HepG2 (cell line): Measurements from ENCODE around the gene TRIM31. TPM values are rescaled to one million over a fixed set of nuclear protein-coding genes. Genes with fewer than 3 reads are reported as not detected.

ENCODE experiments used
- EHMT2 ChIP-seq: fragments of 200-600 bp; sonication (generic); IDR thresholded peaks from 2 replicates; pipeline ENCODE4 v1.7.0; 2017; ENCODE audit warnings: antibody characterized with exemption, low read depth, low read length, borderline replicate concordance
- FLYWCH1 ChIP-seq: sonication (generic); formaldehyde crosslinking; IDR thresholded peaks from 2 replicates; pipeline ENCODE4 v1.8.1; 2023; ENCODE audit warnings: mild to moderate bottlenecking, missing genetic modification reagents
- FOXK2 ChIP-seq: fragments of 450-650 bp; IDR thresholded peaks from 2 replicates; pipeline ENCODE4 v1.6.1; 2016
- HMG20B ChIP-seq: conservative IDR thresholded peaks from 2 replicates; pipeline ENCODE4 v1.6.1; 2016; ENCODE audit warnings: missing genetic modification reagents, missing compliant biosample characterization
- KLF13 ChIP-seq: sonication (generic); formaldehyde crosslinking; IDR thresholded peaks from 2 replicates; pipeline ENCODE4 v1.4.0; 2020; ENCODE audit warnings: mild to moderate bottlenecking, missing genetic modification reagents
- SIN3A ChIP-seq: IDR thresholded peaks from 2 replicates; pipeline ENCODE4 v1.6.1; 2011; ENCODE audit warnings: low read depth, mild to moderate bottlenecking, control low read depth, low read length, borderline replicate concordance
- ZNF17 ChIP-seq: sonication (generic); formaldehyde crosslinking; IDR thresholded peaks from 2 replicates; pipeline ENCODE4 v1.5.0; 2020; ENCODE audit warnings: mild to moderate bottlenecking, missing genetic modification reagents
- ZNF460 ChIP-seq: sonication (generic); formaldehyde crosslinking; IDR thresholded peaks from 2 replicates; pipeline ENCODE4 v1.5.1; 2020; ENCODE audit warnings: missing genetic modification reagents, mild to moderate bottlenecking, borderline replicate concordance
- ZNF720 ChIP-seq: sonication (generic); formaldehyde crosslinking; IDR thresholded peaks from 2 replicates; pipeline ENCODE4 v1.4.0; 2020; ENCODE audit warnings: missing genetic modification reagents
- polyA plus RNA-seq, 8 experiments: library from polyadenylated mRNA; depleted of rRNA in 3 of 8; stranded (reverse) in 7 of 8; unstranded in 1 of 8; fragments of >200 nt; fragmentation: Illumina TruSeq in 4 of 8; extraction: Trizol in 4 of 8; gene quantifications; 2 replicates each; pipeline versions ENCODE4 v1.2.1 to v1.2.3, GENCODE V29; 2011 to 2016; ENCODE audit warnings: low read depth in 4 of 8, missing spikeins in 1 of 8, mixed read lengths in 1 of 8; ENCODE audit not compliant: insufficient read depth in 1 of 8
- total RNA-seq, 5 experiments: library from RNA; depleted of rRNA; stranded (reverse); fragments of >200 nt; fragmentation: Illumina TruSeq; extraction: Trizol; gene quantifications; 2 replicates each; pipeline ENCODE4 v1.2.3, GENCODE V29; 2016; ENCODE audit warnings: low read depth in 1 of 5
- TF ChIP-seq, protein P1 (sequence below): sonication (generic); formaldehyde crosslinking; IDR thresholded peaks from 2 replicates; pipeline ENCODE4 v1.4.0; 2020; ENCODE audit warnings: missing genetic modification reagents, borderline replicate concordance
- TF ChIP-seq, protein P2 (sequence below): sonication (generic); formaldehyde crosslinking; IDR thresholded peaks from 2 replicates; pipeline ENCODE4 v1.4.0; 2020; ENCODE audit warnings: missing genetic modification reagents, borderline replicate concordance
- TF ChIP-seq, protein P3 (sequence below): sonication (generic); formaldehyde crosslinking; IDR thresholded peaks from 2 replicates; pipeline ENCODE4 v1.5.0; 2020; ENCODE audit warnings: missing genetic modification reagents
- TF ChIP-seq, protein P4 (sequence below): sonication (generic); formaldehyde crosslinking; IDR thresholded peaks from 2 replicates; pipeline ENCODE4 v1.5.0; 2020; ENCODE audit warnings: mild to moderate bottlenecking, low read depth, missing genetic modification reagents, borderline replicate concordance
- TF ChIP-seq, protein P5 (sequence below): sonication (generic); formaldehyde crosslinking; IDR thresholded peaks from 2 replicates; pipeline ENCODE4 v1.4.0; 2020; ENCODE audit warnings: missing genetic modification reagents
- TF ChIP-seq, protein P6 (sequence below): sonication (generic); formaldehyde crosslinking; IDR thresholded peaks from 2 replicates; pipeline ENCODE4 v1.4.0; 2020; ENCODE audit warnings: missing genetic modification reagents
- TF ChIP-seq, protein P7 (sequence below): sonication (generic); formaldehyde crosslinking; IDR thresholded peaks from 2 replicates; pipeline ENCODE4 v1.4.0; 2020; ENCODE audit warnings: missing genetic modification reagents; ENCODE audit errors: not compliant biosample characterization

The TRIM31 gene
- total and polyA plus RNA-seq, 2 of the 13 experiments (the other 11 are each of a cell fraction or from before 2014, with no cell fraction given), result 0.13 to 0.51 TPM

DNA sequence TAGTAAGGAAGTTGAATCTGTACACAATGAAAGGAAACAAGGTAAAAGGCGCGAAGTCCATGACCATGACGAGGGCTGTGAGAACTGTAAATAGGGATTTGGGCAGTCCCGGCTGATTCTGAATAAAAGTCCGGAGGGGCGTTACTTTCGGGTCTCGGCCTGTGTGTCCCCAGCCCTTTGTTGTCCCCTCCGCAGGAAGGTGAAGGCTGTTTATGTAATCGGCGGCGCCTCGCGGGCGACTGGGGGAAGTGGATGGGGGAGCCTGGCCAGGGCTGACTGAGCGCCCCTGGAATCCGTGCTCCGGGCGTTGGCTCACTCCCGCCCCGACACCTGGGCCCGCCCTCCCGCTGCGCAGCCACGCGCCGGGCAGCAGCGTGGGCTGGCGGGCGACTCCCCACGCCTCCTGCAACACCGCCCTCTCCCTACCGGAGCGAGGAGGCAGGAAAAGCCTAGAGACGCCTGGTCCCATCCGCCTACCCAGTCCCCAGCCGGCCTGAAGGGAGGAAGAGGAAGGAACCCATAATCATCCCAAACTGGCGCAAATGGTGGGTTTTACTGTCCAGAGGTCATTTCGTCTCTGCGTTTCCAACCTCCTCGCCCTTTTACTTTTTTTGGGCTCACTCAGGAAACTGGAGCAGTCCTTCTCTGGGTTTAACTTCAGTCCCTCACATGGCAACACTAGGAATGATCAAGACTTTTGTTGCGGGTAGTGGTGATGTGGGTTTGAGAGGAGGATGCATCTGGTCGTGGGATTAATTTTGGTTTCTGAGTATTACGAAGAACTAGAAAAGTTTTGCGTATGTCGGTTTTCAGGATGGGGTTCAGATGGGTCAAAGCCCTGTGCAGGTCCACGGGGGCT, 12.1 kb downstream of the TRIM31 start (continued):
- TF ChIP-seq, protein P1, sequence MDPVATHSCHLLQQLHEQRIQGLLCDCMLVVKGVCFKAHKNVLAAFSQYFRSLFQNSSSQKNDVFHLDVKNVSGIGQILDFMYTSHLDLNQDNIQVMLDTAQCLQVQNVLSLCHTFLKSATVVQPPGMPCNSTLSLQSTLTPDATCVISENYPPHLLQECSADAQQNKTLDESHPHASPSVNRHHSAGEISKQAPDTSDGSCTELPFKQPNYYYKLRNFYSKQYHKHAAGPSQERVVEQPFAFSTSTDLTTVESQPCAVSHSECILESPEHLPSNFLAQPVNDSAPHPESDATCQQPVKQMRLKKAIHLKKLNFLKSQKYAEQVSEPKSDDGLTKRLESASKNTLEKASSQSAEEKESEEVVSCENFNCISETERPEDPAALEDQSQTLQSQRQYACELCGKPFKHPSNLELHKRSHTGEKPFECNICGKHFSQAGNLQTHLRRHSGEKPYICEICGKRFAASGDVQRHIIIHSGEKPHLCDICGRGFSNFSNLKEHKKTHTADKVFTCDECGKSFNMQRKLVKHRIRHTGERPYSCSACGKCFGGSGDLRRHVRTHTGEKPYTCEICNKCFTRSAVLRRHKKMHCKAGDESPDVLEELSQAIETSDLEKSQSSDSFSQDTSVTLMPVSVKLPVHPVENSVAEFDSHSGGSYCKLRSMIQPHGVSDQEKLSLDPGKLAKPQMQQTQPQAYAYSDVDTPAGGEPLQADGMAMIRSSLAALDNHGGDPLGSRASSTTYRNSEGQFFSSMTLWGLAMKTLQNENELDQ (CRISPR knock-in tag), result 0 out of 2 replicates have a peak, but pooled peaks have one; percentile 54
- TF ChIP-seq EHMT2 (no peak), KLF13 (CRISPR knock-in tag) (no peak), ZNF17 (CRISPR knock-in tag) (no peak), FOXK2 (peak; percentile 86), ZNF460 (CRISPR knock-in tag) (no peak), SIN3A (peak; percentile 56; the same call in 1 of the 2 replicates), HMG20B (CRISPR knock-in tag) (0 out of 2 replicates have a peak, but pooled peaks have one; percentile 21), FLYWCH1 (CRISPR knock-in tag) (0 out of 2 replicates have a peak, but pooled peaks have one; percentile 79), ZNF720 (CRISPR knock-in tag) (no peak)
- TF ChIP-seq, protein P2, sequence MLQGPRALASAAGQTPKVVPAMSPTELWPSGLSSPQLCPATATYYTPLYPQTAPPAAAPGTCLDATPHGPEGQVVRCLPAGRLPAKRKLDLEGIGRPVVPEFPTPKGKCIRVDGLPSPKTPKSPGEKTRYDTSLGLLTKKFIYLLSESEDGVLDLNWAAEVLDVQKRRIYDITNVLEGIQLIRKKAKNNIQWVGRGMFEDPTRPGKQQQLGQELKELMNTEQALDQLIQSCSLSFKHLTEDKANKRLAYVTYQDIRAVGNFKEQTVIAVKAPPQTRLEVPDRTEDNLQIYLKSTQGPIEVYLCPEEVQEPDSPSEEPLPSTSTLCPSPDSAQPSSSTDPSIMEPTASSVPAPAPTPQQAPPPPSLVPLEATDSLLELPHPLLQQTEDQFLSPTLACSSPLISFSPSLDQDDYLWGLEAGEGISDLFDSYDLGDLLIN (CRISPR knock-in tag), result no peak
- TF ChIP-seq, protein P3, sequence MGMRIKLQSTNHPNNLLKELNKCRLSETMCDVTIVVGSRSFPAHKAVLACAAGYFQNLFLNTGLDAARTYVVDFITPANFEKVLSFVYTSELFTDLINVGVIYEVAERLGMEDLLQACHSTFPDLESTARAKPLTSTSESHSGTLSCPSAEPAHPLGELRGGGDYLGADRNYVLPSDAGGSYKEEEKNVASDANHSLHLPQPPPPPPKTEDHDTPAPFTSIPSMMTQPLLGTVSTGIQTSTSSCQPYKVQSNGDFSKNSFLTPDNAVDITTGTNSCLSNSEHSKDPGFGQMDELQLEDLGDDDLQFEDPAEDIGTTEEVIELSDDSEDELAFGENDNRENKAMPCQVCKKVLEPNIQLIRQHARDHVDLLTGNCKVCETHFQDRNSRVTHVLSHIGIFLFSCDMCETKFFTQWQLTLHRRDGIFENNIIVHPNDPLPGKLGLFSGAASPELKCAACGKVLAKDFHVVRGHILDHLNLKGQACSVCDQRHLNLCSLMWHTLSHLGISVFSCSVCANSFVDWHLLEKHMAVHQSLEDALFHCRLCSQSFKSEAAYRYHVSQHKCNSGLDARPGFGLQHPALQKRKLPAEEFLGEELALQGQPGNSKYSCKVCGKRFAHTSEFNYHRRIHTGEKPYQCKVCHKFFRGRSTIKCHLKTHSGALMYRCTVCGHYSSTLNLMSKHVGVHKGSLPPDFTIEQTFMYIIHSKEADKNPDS, result peak; percentile 92; the same call in 1 of the 2 replicates
- TF ChIP-seq, protein P4, sequence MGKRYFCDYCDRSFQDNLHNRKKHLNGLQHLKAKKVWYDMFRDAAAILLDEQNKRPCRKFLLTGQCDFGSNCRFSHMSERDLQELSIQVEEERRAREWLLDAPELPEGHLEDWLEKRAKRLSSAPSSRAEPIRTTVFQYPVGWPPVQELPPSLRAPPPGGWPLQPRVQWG, result no peak
- TF ChIP-seq, protein P5, sequence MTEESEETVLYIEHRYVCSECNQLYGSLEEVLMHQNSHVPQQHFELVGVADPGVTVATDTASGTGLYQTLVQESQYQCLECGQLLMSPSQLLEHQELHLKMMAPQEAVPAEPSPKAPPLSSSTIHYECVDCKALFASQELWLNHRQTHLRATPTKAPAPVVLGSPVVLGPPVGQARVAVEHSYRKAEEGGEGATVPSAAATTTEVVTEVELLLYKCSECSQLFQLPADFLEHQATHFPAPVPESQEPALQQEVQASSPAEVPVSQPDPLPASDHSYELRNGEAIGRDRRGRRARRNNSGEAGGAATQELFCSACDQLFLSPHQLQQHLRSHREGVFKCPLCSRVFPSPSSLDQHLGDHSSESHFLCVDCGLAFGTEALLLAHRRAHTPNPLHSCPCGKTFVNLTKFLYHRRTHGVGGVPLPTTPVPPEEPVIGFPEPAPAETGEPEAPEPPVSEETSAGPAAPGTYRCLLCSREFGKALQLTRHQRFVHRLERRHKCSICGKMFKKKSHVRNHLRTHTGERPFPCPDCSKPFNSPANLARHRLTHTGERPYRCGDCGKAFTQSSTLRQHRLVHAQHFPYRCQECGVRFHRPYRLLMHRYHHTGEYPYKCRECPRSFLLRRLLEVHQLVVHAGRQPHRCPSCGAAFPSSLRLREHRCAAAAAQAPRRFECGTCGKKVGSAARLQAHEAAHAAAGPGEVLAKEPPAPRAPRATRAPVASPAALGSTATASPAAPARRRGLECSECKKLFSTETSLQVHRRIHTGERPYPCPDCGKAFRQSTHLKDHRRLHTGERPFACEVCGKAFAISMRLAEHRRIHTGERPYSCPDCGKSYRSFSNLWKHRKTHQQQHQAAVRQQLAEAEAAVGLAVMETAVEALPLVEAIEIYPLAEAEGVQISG, result peak; percentile 85; the same call in 1 of the 2 replicates
- TF ChIP-seq, protein P6, sequence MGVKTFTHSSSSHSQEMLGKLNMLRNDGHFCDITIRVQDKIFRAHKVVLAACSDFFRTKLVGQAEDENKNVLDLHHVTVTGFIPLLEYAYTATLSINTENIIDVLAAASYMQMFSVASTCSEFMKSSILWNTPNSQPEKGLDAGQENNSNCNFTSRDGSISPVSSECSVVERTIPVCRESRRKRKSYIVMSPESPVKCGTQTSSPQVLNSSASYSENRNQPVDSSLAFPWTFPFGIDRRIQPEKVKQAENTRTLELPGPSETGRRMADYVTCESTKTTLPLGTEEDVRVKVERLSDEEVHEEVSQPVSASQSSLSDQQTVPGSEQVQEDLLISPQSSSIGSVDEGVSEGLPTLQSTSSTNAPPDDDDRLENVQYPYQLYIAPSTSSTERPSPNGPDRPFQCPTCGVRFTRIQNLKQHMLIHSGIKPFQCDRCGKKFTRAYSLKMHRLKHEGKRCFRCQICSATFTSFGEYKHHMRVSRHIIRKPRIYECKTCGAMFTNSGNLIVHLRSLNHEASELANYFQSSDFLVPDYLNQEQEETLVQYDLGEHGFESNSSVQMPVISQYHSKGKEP (CRISPR knock-in tag), result no peak
- TF ChIP-seq, protein P7, sequence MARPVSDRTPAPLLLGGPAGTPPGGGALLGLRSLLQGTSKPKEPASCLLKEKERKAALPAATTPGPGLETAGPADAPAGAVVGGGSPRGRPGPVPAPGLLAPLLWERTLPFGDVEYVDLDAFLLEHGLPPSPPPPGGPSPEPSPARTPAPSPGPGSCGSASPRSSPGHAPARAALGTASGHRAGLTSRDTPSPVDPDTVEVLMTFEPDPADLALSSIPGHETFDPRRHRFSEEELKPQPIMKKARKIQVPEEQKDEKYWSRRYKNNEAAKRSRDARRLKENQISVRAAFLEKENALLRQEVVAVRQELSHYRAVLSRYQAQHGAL (CRISPR knock-in tag), result no peak
